HEK293 (cell line): Measurements from ENCODE around the gene ANKRD9.

ENCODE experiments used
- CTCF ChIA-PET: fragments of 350-600 bp; formaldehyde crosslinking; extraction: SDS; loops from one replicate; lab custom pipeline; 2021; ENCODE audit warnings: antibody characterized with exemption; lab: Yijun Ruan, JAX
- POLR2A ChIA-PET: fragments of 300-600 bp; formaldehyde crosslinking; extraction: SDS; loops from one replicate; lab custom pipeline; 2020; ENCODE audit warnings: antibody characterized with exemption, inconsistent platforms; lab: Yijun Ruan, JAX
- H3K27ac ChIP-seq: fragments of 200-500 bp; sonication (Bioruptor generic); 2 replicates; pipeline ENCODE4 v1.5.1; 2014; ENCODE audit warnings: low read depth, low read length, control low read depth, inconsistent platforms; ENCODE audit errors: extremely low read depth
- H3K36me3 ChIP-seq, 2 experiments: fragments of 200-500 bp in 1 of 2; sonication (Bioruptor generic) in 1 of 2; 1 replicate in 1 of 2; 2 replicates in 1 of 2; pipeline ENCODE4 v1.5.1; 2014 to 2017; ENCODE audit warnings: inconsistent platforms in 2 of 2, low read length in 2 of 2; ENCODE audit not compliant: control insufficient read depth in 2 of 2, insufficient read depth in 1 of 2
- H3K4me1 ChIP-seq: fragments of 200-500 bp; sonication (Bioruptor generic); 2 replicates; pipeline ENCODE4 v1.5.1; 2014; ENCODE audit warnings: mild to moderate bottlenecking, low read length, inconsistent platforms; ENCODE audit not compliant: control insufficient read depth, insufficient read depth
- H3K4me3 ChIP-seq: 2 replicates; pipeline ENCODE4 v1.5.1; 2011; ENCODE audit warnings: low read depth, mild to moderate bottlenecking, control low read depth, low read length, moderate library complexity
- H3K9me3 ChIP-seq: fragments of 200-500 bp; sonication (Bioruptor generic); 2 replicates; pipeline ENCODE4 v1.5.1; 2014; ENCODE audit warnings: low read depth, low read length, inconsistent platforms; ENCODE audit not compliant: control insufficient read depth, insufficient read depth
- ATF2 ChIP-seq: fragments of 450-650 bp; formaldehyde crosslinking; IDR thresholded peaks from 2 replicates; pipeline ENCODE4 v1.5.1; 2016; ENCODE audit warnings: missing biosample characterization, missing genetic modification characterization, low read depth
- BCL11A ChIP-seq: fragments of 450-650 bp; formaldehyde crosslinking; IDR thresholded peaks from 2 replicates; pipeline ENCODE4 v1.5.1; 2016; ENCODE audit warnings: low read depth, missing biosample characterization, missing genetic modification characterization
- MEIS1 ChIP-seq: sonication (generic); formaldehyde crosslinking; IDR thresholded peaks from 2 replicates; pipeline ENCODE4 v1.8.1; 2022; ENCODE audit warnings: missing genetic modification reagents, mild to moderate bottlenecking, borderline replicate concordance
- SP7 ChIP-seq: fragments of 450-650 bp; formaldehyde crosslinking; IDR thresholded peaks from 2 replicates; pipeline ENCODE4 v1.5.1; 2016; ENCODE audit warnings: missing biosample characterization, missing genetic modification characterization
- ZBTB10 ChIP-seq: fragments of 450-650 bp; formaldehyde crosslinking; IDR thresholded peaks from 2 replicates; pipeline ENCODE4 v1.5.1; 2016; ENCODE audit warnings: missing biosample characterization, missing genetic modification characterization
- ZBTB8A ChIP-seq: fragments of 450-650 bp; formaldehyde crosslinking; IDR thresholded peaks from 2 replicates; pipeline ENCODE4 v1.5.1; 2016; ENCODE audit warnings: missing biosample characterization, missing genetic modification characterization
- ZNF132 ChIP-seq: fragments of 450-650 bp; formaldehyde crosslinking; IDR thresholded peaks from 2 replicates; pipeline ENCODE4 v1.5.1; 2017; ENCODE audit warnings: missing biosample characterization, missing genetic modification characterization, borderline replicate concordance
- ZNF157 ChIP-seq: fragments of 450-650 bp; formaldehyde crosslinking; IDR thresholded peaks from 2 replicates; pipeline ENCODE4 v1.5.1; 2016; ENCODE audit warnings: missing biosample characterization, missing genetic modification characterization
- ZNF169 ChIP-seq: fragments of 450-650 bp; formaldehyde crosslinking; IDR thresholded peaks from 2 replicates; pipeline ENCODE4 v1.5.1; 2016; ENCODE audit warnings: missing biosample characterization, missing genetic modification characterization
- ZNF214 ChIP-seq: fragments of 450-650 bp; formaldehyde crosslinking; IDR thresholded peaks from 2 replicates; pipeline ENCODE4 v1.5.1; 2017; ENCODE audit warnings: missing biosample characterization, mild to moderate bottlenecking, missing genetic modification characterization, borderline replicate concordance
- ZNF221 ChIP-seq: fragments of 450-650 bp; formaldehyde crosslinking; IDR thresholded peaks from 2 replicates; pipeline ENCODE4 v1.5.1; 2017; ENCODE audit warnings: missing biosample characterization, missing genetic modification characterization, borderline replicate concordance
- ZNF23 ChIP-seq: fragments of 450-650 bp; formaldehyde crosslinking; IDR thresholded peaks from 2 replicates; pipeline ENCODE4 v1.5.1; 2016; ENCODE audit warnings: missing biosample characterization, missing genetic modification characterization, borderline replicate concordance
- ZNF280C ChIP-seq: fragments of 450-650 bp; formaldehyde crosslinking; IDR thresholded peaks from 2 replicates; pipeline ENCODE4 v1.5.1; 2016; ENCODE audit warnings: missing biosample characterization, missing genetic modification characterization
- ZNF341 ChIP-seq: fragments of 450-650 bp; formaldehyde crosslinking; IDR thresholded peaks from 2 replicates; pipeline ENCODE4; 2016; ENCODE audit warnings: low read depth, missing biosample characterization, missing genetic modification characterization
- ZNF366 ChIP-seq: fragments of 450-650 bp; formaldehyde crosslinking; conservative IDR thresholded peaks from 2 replicates; pipeline ENCODE4 v1.5.1; 2016; ENCODE audit warnings: missing biosample characterization, missing genetic modification characterization
- ZNF416 ChIP-seq: fragments of 450-650 bp; formaldehyde crosslinking; IDR thresholded peaks from 2 replicates; pipeline ENCODE4 v1.5.1; 2016; ENCODE audit warnings: missing biosample characterization, missing genetic modification characterization
- ZNF561 ChIP-seq: fragments of 450-650 bp; IDR thresholded peaks from 2 replicates; pipeline ENCODE4 v1.5.1; 2018; ENCODE audit warnings: missing biosample characterization, missing genetic modification characterization, borderline replicate concordance
- ZNF571 ChIP-seq: fragments of 450-650 bp; formaldehyde crosslinking; IDR thresholded peaks from 2 replicates; pipeline ENCODE4 v1.5.0; 2017; ENCODE audit warnings: missing biosample characterization, missing genetic modification characterization
- ZNF701 ChIP-seq: fragments of 450-650 bp; formaldehyde crosslinking; IDR thresholded peaks from 2 replicates; pipeline ENCODE4 v1.5.1; 2016; ENCODE audit warnings: missing biosample characterization, missing genetic modification characterization
- ZNF76 ChIP-seq: fragments of 450-650 bp; formaldehyde crosslinking; IDR thresholded peaks from 2 replicates; pipeline ENCODE4; 2016; ENCODE audit warnings: low read depth, missing biosample characterization, missing genetic modification characterization, borderline replicate concordance
- TF ChIP-seq, protein P1 (sequence below): IDR thresholded peaks from 2 replicates; pipeline ENCODE4 v1.6.1; 2011; ENCODE audit warnings: mild to moderate bottlenecking, low read depth, low read length, borderline replicate concordance
- TF ChIP-seq, protein P2 (sequence below): fragments of 450-650 bp; formaldehyde crosslinking; IDR thresholded peaks from 2 replicates; pipeline ENCODE4 v1.5.1; 2016; ENCODE audit warnings: missing biosample characterization, missing genetic modification characterization

ANKRD9 gene

DNA sequence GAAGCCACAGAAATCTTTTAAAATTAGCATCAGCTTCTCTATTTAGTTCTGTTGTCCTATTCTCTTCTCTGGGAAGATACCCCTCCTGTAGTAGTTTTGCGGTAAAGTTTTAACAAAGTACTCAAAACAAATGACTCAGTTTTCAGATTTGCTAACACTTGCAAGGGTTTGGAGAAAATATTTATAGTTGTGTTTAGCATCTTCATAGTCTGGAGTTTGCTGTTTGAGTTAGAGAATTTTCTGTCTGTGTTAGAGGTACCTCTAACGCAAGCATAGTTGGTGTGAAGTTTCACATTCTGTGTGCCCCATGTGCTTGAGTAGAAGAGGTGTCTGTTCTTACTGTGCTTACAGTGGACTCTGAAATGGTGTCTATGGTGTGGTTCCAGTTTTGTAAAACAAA lies 36.0 kb downstream of the ANKRD9 start (continued):
- TF ChIP-seq ATF2 (no peak), ZNF280C (no peak), ZNF76 (no peak), MEIS1 (CRISPR knock-in tag) (no peak)

- ChIA-PET CTCF (interaction anchor here (0.8 kb wide), 2 partner anchors 26 to 52 kb away, joined by 3 to 8 read pairs; no protein-coding TSS in a partner anchor), POLR2A (no interaction called here)
- no peaks in the 10 kb centered on the region for H3K4me1 ChIP-seq
- no peak for TF ChIP-seq ZNF221 (tag by site-specific recombination)
- no peak for TF ChIP-seq ZBTB8A (tag by site-specific recombination)
- TF ChIP-seq BCL11A (tag by site-specific recombination) = no peak
- no peak for TF ChIP-seq ZNF561 (tag by site-specific recombination)
- TF ChIP-seq ZNF416 = no peak
- TF ChIP-seq ZNF23 (tag by site-specific recombination) = no peak
- TF ChIP-seq SP7 (tag by site-specific recombination) = no peak
- no peak for TF ChIP-seq ZNF571
- TF ChIP-seq, protein P1, sequence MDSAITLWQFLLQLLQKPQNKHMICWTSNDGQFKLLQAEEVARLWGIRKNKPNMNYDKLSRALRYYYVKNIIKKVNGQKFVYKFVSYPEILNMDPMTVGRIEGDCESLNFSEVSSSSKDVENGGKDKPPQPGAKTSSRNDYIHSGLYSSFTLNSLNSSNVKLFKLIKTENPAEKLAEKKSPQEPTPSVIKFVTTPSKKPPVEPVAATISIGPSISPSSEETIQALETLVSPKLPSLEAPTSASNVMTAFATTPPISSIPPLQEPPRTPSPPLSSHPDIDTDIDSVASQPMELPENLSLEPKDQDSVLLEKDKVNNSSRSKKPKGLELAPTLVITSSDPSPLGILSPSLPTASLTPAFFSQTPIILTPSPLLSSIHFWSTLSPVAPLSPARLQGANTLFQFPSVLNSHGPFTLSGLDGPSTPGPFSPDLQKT = no peak
- no peak for TF ChIP-seq ZNF341 (tag by site-specific recombination)
- TF ChIP-seq ZNF366 (tag by site-specific recombination) = no peak
- no peak for TF ChIP-seq ZNF169 (tag by site-specific recombination)
- no peak for TF ChIP-seq ZBTB10
- TF ChIP-seq ZNF214 (tag by site-specific recombination) = no peak
- TF ChIP-seq ZNF157 (tag by site-specific recombination) = no peak
- TF ChIP-seq ZNF701 (tag by site-specific recombination) = no peak
- TF ChIP-seq, protein P2, sequence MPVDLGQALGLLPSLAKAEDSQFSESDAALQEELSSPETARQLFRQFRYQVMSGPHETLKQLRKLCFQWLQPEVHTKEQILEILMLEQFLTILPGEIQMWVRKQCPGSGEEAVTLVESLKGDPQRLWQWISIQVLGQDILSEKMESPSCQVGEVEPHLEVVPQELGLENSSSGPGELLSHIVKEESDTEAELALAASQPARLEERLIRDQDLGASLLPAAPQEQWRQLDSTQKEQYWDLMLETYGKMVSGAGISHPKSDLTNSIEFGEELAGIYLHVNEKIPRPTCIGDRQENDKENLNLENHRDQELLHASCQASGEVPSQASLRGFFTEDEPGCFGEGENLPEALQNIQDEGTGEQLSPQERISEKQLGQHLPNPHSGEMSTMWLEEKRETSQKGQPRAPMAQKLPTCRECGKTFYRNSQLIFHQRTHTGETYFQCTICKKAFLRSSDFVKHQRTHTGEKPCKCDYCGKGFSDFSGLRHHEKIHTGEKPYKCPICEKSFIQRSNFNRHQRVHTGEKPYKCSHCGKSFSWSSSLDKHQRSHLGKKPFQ = no peak
- no peak for TF ChIP-seq ZNF132
- peaks cover 0 to 18% of the 10 kb centered on the region in 2 experiments; a peak in 2 of 3 replicates for H3K36me3 ChIP-seq
- H3K4me3 ChIP-seq = no peak overlapping the region
- no peaks in the 10 kb centered on the region for H3K9me3 ChIP-seq
- H3K27ac ChIP-seq = no peak overlapping the region
These were observed 36.8 kb downstream of the ANKRD9 start for GRCh38 chr14:102472791-102473150.
